MV-4-11 (cell line): ENCODE measurements around the gene YPEL4.
"Not testable (repeated sequence)": the region's sequence is repeated elsewhere in the genome, so short reads cannot be mapped to it uniquely, and the experiment has no call there.

Source experiments
- DNase-seq: peaks from one replicate; lab custom pipeline; 2025; lab: John Stamatoyannopoulos, UW

YPEL4 gene, protein sequence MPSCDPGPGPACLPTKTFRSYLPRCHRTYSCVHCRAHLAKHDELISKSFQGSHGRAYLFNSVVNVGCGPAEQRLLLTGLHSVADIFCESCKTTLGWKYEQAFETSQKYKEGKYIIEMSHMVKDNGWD

DNA sequence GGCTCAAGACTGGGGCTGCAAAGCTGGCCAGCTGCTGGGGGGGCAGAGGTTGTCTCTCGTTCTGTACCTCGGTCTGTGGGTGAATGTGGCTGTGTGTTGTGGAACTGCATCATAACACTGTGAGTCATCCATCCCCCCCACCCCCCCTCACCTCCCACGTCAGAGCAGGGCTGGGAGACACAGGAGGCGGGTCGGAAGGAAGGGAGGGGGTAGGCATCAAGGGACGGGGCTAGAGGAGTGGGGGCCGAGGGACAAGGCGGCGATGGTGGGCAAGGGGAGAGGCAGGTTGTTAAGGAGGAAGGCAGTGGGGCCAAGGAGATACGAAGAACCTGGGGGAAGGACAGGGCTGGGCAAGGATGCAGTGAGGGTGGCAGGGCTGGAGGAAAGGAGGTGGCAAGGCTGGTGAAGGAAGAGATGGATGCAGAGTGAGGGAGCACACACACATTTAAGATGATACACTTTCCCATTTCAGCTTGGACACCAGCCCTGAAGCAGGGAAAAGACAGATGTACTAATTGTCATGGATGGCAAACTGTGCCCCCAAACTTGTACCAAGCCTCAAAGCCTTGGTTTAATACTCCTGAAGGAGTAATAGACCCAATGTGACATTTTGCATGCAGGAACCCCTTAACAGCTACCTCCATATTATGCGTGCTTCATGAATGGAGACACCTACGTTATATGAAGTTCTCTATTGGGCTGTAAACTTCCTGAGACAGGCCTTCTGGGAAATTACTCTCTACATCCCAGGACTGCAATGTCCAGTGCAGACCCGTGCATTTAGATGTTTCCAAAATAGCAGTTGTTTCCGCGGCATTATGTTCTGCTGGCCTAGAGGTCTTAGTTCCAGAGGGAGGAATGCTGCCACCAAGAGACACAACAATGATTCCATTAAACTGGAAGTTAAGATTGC lies at the start of gene YPEL4:
Gene YPEL4 (minus strand): TSS at position 87 of the 913 bp plus-strand sequence. CDS start 2,805 bp downstream, outside the sequence.
- DNase-seq, result peak; percentile 35

DNA sequence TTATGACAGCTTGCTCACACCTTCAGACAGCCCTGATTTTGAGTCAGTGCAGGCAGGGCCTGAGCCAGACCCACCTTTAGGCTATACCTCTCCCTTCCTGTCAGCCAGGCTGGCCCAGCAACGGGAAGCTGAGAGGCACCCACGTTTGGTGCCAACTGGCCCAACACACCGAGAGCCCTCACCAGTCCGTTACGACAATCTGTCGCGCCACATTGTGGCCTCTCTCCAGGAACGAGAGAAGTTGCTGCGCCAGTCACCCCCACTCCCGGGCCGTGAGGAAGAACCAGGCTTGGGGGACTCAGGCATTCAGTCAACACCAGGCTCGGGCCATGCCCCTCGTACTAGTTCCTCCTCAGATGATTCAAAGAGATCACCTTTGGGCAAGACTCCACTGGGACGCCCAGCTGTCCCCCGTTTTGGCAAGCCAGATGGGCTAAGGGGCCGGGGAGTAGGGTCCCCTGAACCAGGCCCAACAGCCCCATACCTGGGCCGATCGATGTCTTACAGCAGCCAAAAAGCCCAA lies 49.2 kb upstream of the YPEL4 start:
- no peak for DNase-seq

DNA sequence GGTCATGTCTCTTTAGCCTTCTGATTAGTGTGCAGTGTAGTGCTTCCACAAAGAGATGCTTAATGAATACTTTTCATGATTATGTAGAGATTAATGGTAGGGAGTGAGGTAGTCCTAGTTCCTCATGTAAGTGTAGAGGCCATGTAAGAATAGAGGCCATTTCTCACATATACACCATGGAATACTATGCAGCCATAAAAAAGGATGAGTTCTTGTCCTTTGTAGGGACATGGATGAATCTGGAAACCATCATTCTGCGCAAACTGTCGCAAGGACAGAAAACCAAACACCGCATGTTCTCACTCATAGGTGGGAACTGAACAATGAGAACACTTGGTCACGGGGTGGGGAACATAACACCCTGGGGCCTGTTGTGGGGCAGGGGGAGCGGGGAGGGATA lies 40.8 kb upstream of the YPEL4 start:
- not testable (repeated sequence) for DNase-seq

DNA sequence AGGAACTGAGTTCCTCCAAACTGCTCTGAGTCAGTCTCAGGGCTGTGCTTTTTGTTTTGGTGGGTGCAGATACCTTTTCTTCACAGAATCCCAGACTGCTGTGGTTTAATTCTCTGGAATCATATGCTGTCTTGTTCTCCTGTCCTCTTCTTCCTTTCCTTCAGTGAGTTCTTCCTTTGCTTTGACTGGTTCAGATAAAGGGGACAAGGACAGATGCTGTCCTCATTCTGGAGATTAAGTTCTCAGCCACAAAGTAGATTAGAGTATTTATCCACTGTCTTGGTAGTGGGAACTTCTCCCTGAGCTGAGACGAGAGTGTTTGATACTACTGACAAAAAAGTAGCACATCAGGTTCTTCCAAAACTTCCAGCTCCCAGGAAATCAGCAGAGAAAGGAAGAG lies 31.5 kb upstream of the YPEL4 start:
- no peak for DNase-seq

DNA sequence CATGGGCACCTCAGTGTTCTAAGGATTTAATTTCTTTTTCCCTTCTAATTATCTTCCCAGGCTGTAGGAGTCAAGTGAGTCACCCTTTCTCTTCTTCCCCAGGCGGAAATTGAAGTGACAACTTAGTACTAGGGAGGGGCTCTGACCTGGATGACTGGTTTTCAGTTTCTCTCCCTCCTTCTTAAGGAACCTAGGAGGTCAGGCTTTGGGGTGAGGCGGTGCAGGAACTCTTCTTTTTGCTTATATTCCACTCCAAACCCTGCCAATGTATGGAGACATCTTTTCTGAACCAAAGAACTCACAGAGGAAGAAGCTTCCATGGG lies 30.8 kb upstream of the YPEL4 start:
- peak; percentile 28 for DNase-seq

DNA sequence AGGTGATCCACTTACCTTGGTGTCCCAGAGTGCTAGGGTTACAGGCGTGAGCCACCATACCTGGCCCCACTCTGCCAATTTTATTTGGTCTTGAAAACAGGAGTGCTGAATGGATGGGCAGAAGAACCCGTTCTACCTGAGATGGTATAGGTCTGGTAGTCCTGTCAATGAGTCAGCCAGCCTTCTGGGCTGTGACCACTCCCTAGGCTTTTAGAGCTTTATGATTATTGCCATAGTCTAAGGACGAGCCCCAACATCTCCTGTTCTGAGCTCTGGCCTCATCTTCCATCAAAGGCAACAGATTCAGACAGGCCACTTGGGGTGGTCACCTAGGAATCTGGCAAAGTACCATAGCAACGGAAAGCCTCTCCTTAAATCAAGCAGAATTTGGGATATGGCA lies 29.7 kb upstream of the YPEL4 start:
- DNase-seq, result no peak

DNA sequence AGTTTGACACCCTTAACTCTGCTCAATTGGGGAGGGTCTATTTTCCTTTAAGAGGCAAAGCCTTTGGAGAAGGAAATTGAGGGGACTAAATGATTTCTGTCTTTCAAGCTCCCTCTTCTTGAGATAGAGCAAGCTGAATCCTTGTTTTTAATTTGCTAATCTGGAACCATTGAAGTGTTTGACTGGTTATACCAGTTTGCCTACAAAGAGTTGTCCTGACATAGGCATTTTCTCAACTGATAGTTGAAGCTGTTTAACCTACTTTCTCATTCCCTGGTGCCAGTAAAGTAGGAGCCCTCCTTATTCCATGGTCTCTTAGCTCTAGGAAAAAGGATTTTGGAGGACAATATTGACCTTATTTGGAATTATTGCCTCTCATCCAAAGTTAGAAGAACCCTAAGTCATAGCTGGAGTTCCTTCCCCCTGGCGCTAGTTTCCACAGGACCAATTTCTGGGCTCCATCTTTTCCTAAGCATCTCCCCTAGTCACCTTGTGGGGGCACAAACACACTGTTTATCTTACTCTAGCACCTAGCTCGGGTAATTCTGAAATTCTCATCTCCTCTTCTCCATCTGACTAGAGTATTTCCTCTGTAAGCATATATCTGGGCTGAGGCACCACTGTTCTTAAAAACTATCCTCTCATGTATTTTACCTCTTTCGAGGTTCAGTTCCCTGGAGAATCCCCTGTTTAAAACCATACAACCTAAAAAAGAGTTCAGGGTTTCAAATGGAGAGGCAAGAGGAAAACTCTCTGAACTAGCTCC lies 25.6 kb upstream of the YPEL4 start:
- DNase-seq, result no peak

DNA sequence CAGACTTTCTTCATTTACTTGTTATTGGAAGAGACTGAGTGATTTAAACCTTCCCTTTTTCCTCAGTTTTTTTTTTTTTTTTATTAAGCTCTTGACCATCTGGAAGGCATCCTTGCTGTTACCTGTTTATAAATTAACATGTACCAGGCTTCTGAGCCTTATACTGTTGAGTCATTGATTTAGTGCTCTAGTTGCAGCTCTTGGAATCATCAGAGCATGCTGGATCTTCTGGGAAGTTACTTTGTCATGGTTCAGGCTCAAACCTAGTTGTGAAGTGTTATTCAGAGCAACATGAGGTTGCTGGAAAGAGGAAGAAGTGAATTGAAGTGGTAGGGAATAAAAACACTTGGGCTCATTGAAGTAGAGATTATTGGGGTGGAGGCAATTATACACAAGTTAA lies 24.5 kb upstream of the YPEL4 start:
- DNase-seq, result peak; percentile 9

DNA sequence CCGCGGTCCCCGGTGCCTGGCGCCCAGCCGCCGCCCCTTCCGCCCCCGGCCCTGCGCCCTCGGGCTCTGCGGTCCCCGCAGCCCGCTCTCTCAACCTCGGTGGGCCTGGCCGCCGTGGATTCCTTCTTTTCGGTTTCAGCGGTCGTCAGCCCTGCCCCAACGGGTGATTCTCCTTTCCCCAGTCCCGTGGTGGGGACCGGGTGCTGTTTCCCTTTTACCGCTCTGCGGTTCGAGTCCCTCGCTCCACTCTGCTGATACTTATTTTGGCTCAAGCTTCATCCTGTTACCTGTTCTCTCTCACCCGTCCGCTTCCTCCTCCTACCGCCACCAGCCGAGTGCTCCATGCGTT lies 18.7 kb upstream of the YPEL4 start:
- no peak for DNase-seq

DNA sequence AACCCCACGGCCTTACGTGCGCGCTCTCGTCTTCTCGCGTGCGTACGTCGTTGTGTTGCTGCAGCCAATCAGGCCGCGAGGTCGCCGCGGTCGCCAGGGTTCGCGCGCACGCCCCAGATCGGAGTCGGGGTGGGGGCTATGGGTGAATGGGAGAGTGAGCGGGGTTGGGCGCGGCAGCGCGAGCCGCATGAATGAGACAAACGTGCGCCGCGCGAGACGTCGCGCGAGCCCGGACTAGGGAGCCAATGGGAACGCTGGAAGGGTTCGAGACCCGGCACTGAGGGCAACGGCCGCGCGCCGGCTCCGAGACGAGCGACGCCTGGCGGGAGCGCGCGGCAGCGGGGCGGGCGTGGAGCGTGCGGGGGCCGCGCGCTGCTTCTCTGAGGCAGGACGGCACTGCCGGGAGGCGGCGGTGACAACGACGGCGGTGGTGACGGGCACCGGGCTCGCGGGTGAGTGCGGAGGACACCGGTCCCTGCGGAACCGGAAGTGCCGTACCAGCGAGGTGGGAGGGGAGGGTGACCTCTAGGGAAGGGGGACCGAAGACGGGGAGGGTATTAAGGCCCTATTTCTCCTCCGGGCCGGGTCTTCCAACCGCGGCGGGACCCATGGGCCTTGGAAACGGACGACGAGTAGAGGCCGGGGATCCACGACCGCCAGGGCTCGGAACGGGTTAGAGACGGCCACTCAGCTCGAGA lies 18.2 kb upstream of the YPEL4 start, which contains the start of gene ZDHHC5:
Gene ZDHHC5 (plus strand): TSS at position 379 of the 698 bp plus-strand sequence. CDS start 4,977 bp downstream, outside the sequence.
- DNase-seq, result peak; percentile 98

DNA sequence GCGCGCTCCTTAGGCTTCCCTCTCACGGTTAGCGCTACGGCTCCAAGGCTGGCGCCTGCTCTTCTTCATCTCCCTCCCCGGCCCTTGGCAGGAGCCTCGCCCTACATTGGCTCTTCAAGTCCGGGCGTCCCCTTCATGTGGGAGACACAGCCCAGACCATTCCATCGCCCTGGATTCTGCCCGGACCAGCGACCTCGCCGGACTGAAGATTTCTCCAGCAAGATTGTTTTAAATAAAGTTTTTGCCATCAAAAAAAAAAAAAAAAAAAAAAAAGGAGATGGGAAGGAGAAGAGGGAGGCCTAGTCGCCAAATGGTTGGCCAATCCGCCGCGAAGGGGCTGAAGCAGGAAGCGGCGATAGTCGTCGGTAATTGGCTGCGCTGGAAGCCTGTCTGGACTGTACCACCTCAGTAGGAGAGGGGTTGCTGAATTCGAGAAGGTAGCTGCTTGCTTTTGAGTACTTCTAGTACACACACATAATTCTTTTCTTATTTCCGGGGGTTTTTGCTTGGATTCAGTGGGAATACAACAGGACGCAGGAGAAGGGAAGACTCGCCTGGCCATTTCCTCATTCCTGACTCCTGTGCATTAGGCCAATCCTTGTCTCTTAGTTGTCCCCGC lies 17.5 kb upstream of the YPEL4 start:
- DNase-seq, result peak; percentile 97

DNA sequence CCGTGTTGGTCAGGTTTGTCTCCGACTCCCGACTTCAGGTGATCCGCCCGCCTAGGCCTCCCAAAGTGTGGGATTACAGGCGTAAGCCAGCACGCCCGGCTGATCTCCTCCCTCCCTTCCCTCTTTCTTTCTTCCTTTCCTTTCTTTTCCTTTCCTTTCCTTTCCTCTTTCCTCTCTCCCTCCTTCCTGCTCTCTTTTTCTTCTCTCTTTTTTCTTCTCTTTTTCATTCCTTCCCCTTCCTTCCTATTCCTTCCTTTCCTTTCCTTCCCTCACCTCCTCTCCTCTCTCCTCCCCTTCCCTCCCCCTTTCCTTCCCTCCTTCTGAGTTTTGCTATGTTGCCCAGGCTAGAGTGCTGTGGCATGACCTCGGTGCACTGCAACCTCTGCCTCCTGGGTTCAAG lies 14.3 kb upstream of the YPEL4 start:
- DNase-seq, result no peak

DNA sequence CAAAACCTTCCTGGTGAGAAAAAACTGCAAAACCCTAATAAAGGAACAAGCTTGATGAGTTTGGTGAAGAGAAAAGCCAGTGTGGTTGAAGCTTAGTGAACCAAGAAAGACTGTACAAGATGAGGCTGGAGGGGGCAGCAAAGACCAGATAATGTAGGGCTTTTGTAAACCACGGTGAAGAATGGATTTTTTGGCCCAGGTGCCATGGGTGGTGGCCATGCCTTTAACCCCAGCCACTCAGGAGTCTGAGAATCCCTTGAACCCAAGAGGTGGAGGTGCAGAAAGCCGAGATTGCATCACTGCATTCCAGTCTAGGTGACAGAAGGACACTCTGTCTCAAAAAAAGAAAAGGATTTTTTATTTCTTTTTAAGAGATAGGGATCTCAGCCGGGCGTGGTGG lies 13.2 kb upstream of the YPEL4 start:
- peak; percentile 21 for DNase-seq

DNA sequence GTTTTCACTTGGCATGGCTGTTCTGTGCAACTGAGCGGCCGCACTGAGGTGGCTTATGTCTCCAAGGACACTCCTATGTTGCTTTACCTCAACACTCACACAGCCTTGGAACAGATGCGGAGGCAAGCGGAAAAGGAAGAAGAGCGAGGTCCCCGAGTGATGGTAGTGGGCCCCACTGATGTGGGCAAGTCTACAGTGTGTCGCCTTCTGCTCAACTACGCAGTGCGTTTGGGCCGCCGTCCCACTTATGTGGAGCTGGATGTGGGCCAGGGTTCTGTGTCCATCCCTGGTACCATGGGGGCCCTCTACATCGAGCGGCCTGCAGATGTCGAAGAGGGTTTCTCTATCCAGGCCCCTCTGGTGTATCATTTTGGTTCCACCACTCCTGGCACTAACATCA lies 10.0 kb upstream of the YPEL4 start:
- no peak for DNase-seq

DNA sequence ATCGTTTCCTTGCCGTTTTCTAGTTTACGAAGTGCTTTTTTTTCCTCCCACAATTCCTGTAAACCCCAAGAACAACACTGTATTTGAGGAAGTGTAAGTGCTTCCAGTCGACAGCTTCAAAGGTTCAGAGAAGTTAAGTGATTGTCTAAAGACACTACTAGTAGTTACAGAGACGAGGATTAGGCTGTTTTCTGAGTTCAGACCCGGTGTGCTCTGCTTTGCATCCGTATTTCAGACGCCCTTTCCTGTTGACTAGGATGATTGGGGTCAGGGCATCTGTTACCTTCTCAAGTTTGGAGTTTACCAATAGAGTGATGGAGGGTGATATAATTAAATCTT lies 8.3 kb upstream of the YPEL4 start:
- peak; percentile 36 for DNase-seq

DNA sequence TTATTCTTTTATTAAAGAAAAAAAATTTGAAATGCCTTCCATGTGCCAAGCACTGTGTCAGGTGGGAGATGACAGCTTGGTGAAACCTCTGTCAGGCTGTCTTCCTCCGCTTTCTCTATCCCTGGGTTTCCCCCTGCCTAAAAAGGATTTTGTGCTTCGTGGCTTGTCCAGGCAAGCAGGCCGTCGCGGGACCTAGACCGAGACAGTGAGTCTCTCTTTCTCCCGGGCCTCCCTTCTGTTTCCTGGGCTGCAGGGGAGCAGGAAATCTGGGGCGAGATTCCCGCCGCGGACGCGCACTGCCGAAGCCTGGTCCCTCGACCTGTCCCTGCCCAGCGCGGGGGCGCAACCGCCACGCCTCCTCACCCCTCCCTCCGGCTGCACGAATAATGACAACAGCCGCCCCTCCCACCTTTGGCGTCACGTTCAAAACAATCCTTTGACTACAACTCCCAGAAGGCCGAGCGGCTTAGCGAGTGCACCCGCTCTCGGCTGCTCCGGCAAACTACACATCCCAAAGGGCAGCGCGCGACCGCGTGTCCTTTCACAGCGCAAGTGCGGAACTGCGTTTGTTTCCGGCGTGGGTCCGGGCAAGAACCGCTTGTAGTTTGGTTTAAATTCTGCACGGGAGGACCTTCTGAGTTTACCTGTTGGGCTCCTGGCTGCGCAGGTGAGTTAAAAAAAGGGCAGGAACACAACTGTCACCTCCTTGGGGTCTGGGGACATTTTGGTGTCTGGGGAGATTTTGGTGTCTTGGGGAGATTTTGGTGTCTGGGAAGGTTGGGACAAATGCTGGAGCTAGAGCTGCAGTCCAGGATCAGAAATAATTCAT lies 7.7 kb upstream of the YPEL4 start, which contains the start of gene CLP1:
Gene CLP1 (plus strand): TSS at position 569 of the 829 bp plus-strand sequence. CDS start 1,715 bp downstream, outside the sequence.
- peak; percentile 97 for DNase-seq

DNA sequence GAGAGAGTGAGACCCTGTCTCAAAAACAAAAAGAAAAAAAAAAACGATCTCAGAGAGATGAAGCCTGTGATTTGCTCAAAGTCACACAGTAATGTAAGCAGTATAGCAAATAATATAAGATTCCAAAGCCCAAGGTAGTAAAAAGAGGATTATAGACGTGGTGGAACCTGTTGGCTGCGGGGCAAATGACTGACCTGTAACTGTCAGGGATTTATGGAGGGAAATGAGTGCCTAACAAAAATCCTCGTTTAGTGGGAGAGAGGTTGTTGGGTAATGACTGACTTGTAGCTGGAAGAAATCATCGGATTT lies 7.1 kb upstream of the YPEL4 start:
- no peak for DNase-seq

DNA sequence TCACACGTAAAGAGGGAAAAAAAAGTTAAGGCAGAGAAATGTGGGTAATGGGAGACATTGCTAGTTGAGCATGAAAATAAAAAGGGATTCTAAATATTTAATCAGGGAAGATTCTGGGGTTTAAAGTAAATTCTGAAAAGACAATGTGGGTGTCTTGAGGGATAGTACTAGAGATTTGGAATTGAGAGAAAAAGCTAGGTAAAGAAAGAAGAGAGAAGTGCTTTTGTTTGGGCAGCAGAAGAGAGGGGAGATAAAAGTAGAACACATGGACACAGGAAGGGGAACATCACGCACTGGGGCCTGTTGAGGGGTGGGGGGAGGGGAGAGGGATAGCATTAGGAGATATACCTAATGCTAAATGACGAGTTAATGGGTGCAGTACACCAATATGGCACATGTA lies 3.5 kb upstream of the YPEL4 start:
- no peak for DNase-seq

DNA sequence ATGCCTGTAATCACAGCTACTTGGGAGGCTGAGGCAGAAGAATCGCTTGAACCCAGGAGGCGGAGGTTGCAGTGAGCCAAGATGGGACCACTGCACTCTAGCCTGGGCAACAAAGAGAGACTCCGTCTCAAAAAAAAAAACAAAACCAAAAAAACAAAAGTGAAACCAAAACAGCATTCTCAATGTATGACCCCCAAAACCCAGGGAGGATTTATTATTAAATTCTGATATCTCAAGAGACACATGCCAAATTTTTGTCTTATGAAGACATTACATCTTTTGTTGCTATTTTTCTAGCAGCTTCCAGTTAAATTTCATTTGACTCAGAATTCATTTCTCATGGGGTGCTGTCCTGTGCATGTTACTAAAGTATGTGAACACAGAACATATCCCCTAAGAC lies 3.0 kb upstream of the YPEL4 start:
- no peak for DNase-seq

DNA sequence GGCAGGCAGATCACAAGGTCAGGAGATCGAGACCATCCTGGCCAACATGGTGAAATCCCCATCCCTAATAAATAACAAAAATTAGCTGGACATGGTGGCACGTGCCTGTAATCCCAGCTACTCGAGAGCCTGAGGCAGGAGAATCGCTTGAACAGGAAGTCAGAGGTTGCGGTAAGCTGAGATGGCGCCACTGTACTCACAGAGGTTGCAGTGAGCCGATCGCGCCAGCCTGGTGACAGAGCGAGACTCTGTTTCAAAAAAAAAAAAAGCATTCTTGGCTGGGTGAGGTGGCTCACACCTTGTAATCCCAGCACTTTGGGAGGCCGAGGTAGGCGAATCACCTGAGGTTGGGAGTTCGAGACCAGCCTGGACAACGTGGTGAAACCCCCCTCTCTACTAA lies 2.5 kb upstream of the YPEL4 start:
- peak; percentile 24 for DNase-seq

DNA sequence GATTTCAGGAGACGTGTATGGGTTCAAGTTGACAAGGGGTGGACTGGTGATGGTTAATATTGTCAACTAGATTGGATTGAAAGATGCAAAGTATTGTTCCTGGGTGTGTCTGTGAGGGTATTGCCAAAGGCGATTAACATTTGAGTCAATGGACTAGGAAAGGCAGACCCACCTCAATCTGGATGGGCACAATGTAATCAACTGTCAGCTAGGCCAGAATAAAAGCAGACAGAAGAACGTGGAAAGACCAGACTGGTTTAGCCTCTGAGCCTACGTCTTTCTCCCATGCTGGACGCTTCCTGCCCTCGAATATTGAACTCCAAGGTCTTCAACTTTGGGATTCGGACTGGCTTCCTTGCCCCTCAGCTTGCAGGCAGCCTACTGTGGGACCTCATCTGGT lies 1.7 kb upstream of the YPEL4 start:
- DNase-seq, result no peak
